NCI-H2107 treated with DMSO at 0.1 percent for 48 hours (cell line): ENCODE data around the gene GGTLC2.

Source experiments
- DNase-seq: peaks from one replicate; lab custom pipeline; 2025; ENCODE audit not compliant: unreplicated experiment; lab: John Stamatoyannopoulos, UW

Gene GGTLC2

GRCh38 chr22:22689621-22690345, 45.4 kb downstream of the GGTLC2 start:
- DNase-seq: no peak

DNA sequence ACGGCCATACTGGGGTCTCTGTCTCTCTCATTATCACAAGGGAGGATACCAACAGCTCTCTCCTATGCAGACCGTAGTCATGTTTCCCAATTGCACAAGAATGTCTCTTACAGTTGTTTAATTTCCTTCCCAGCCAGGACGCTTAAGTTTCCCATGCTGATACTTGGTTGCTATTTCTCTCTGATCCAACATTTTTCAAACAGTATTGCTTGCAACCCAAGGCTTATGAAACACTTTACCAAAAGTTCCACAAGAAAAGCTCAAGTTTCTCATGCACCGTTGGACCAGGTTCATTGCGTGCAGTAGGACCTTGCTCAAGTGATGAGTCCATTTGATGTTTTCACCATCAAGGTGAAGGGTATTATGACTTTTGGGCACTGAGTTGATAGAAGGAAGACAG, 46.6 kb downstream of the GGTLC2 start:
- no peak for DNase-seq

DNA sequence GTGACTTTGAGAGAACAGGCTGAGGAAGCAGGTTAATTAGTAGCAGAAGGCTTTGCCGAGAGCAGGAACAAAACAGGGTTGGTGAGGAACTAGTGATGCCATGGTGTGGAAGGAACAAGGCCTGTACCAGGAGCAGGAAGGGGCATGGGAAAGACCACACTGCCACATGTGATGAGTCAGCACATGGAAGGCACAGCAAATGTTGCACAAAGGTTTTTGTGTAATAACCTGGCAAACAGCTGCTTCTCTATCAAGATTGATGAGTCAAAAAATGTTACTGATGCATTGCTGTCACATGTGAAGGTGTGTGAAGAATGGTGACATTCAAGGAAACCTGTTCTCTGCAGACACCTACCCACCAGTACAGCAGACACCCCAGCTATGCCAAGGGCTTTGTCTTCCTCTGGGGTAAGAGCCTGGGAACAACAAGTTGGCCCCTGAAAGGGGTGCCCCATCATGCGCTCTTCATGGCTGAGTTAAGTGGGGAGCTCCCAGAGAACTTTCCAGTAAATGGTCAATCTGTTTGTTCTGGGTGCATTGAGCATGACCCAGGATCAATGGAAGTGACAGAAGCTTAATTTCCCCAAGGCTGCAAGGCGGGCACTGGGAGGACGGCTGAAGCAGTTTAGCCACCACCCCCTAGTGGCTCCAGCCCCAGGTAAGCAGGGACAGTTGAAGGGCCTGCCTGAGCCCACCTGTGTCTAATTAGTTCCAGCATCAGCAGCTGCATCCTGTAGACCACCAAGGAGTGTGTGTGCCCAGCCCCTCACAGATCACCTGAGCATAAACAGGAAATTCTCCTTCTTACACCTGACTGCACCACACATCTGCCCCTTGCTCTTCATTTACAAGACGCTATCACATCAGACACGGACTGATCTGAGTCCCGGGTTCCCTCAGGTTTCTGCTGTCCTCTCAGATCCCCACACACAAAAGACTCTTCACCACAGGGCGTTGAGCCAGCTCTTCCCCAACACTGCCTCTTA, 47.6 kb downstream of the GGTLC2 start:
- DNase-seq: no peak

GRCh38 chr22:22692707-22693530, 48.5 kb downstream of the GGTLC2 start:
- DNase-seq: peak; percentile 43

DNA sequence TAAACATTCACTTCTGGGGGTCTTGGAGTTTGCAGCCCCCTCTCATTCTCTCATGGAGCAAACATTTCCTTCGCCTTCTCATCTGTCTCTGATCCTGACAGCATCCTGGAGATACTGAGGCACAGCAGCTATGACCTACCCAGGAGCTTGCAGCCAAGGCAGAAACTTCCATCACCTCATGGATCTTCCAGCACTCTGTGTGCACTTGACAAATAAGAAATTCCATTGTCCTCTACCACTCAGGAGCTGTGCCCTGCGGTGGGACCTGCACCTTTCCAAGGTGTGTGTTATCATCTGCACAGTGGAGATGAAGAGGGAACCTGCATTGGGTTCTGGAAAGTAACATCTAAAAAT, 49.1 kb downstream of the GGTLC2 start:
- DNase-seq: no peak

DNA sequence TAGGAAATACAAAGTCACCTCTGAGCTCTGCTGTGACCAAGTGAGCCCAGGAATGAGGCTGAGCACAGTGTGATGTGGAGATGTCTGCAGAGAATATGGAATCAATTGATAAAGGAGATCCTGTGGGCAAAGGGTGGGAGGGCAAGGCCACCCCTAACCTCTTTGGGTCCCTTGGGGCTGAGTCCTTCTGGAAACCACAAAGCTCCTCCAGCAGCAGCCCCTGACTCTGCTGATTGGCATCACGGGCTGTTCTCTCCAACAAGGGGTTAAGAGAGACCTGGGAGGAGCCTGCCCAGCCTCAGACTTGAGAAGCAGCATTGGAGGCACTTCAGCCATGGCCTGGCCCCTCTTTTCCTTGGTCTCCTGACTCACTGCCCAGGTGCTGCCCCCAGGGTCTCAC, 49.7 kb downstream of the GGTLC2 start:
- no peak for DNase-seq

DNA sequence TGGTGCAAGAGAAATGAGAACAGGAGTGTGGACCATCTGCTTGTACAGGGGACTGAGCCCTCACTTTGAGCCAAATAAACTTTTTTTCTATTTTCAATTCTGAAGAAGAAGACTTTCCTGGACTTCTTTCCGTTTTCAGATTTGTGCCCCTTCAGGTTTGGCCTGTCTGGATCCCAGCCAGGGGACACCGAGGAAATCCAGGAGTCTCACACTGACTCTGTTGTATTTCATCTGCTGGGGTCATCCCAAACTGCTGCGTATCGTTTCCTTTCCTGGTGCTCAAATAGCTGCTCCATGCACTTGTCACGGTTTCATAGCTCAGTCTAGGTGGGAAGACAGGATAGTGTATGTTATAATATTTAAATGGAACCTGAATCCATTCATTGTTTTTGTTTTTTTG, 51.7 kb downstream of the GGTLC2 start:
- DNase-seq: no peak
